WI38 (cell line): ENCODE data around the gene SPHK2.

Experiments
- H3K4me3 ChIP-seq: 2 replicates; pipeline ENCODE4 v1.5.1; 2011; ENCODE audit warnings: low read depth, mild to moderate bottlenecking, control low read depth, low read length
- CTCF ChIP-seq: IDR thresholded peaks from 2 replicates; pipeline ENCODE4 v1.5.1; 2012; ENCODE audit warnings: low read depth, mild to moderate bottlenecking, control low read depth, low read length

The SPHK2 gene

DNA sequence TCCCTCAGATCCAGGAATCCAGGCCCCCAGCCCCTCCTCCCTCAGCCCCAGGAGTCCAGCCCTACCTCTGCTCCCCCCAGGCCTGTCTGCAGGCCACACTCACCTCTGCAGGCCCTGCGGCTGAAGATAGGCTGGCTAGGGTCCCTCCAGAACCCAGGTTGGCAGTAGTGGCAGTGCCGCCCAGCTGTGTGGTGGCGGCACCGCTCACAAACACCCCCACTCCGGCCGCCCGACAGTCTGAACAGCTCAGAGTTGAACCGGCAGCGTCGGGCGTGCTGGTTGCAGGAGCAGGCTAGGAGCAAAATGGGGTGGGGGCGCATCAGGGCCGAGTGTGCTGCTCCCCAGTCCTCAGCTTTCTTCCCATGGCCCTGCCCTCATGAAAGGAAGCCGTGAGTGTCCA, 45.2 kb downstream of the SPHK2 start:
- no peak overlapping the region for H3K4me3 ChIP-seq
- no peak for TF ChIP-seq CTCF

DNA sequence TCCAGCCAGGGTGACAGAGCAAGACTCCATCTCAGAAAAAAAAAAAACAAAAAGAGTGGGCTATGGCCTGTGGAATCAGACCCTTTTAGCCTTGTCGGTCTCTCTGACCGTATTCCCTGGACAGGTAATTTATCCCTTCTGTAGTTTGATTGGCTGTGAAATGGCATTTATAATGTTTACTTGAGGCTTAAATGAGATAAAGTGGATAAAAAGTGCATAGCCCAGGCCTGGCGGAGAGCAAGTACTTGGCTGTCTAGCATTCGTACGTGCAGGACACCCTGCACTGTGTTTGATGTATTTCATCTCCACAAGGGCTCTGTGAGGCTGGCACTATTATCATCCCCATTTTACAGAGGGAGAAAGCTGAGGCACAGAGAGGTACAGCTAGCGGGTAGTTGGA, 46.5 kb downstream of the SPHK2 start:
- no peak overlapping the region for H3K4me3 ChIP-seq
- no peak for TF ChIP-seq CTCF

- TF ChIP-seq CTCF, result no peak
- no peak overlapping the region for H3K4me3 ChIP-seq
Measured at GRCh38 chr19:48668332-48668731, 49.0 kb downstream of the SPHK2 start.

- TF ChIP-seq CTCF, result no peak
Measured at GRCh38 chr19:48668761-48669160, 49.5 kb downstream of the SPHK2 start.

DNA sequence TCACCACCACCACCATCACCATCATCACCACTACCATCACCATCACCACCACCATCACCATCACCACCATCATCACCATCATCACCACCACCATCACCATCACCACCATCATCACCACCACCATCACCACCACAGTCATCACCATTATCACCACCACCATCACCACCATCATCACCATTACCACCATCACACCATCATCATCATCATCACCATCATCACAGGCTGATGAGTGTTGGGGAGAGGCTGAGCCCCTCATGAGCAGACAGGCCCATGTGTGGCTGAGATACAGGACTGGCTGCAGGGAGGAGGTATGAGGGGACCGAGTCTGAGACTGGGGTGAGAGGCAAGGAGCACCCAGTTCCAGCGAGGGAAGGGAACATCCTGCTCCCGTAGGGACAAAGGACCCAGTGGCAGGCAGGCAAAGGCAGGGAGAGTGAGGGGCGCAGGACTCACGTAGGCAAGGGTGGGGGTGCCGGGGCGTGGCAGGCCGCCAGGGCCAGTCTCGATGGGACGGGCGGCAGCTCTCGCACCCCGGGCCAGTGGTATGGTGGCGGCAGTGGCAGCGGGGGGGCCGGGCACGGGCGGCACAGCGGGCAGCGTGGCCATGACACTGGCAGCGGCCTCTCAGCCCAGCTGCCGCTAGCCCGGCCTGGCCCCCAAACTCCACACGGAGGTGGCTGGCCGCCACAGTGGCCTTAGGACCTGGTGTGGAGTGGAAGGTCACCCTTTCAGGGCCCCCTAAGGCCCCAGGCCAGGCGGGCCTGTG, 50.8 kb downstream of the SPHK2 start:
- TF ChIP-seq CTCF, result no peak

More at GRCh38 chr19:48668761-48669160, 49.5 kb downstream of the SPHK2 start:
- no peak overlapping the region for H3K4me3 ChIP-seq

DNA sequence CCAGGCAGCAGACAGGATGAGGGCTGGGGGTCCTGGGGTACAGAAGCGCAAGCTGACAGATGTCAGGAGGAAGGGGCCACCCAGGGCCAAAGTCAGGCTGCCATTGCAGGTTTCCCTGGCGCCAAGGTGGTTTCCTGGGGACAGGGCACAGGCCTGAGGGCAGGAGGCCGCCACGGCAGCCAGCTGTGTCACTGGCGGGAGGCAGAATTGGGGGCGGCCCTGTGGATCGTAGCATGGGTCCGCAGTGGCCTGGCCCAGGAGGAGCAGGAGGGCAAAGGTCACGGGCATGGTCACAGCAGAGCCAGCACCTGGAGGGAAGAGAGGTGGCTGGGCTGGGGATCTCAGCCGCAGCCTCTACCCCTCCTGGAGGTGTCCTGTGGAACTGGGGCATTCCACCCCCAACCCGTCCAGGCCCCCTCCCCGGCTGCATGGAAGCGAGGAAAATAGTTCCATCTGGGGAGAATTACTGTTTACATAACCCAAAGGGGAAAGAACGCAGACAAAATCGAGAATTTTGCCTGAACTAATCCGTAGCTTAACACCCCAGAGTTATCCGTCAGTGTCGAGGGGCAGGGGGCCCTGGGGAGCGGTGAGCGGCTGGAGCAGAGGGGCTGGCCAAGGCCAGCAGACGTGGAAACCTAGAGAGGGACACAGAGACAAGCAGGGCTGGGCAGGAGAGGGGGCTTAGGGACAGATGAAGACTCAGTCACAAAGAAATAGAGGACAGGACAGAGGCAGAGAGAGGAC, 51.6 kb downstream of the SPHK2 start:
- no peak overlapping the region for H3K4me3 ChIP-seq

More for the DNA sequence above, 50.8 kb downstream of the SPHK2 start:
- no peak overlapping the region for H3K4me3 ChIP-seq

More for the DNA sequence above, 51.6 kb downstream of the SPHK2 start:
- no peak for TF ChIP-seq CTCF
